Kidney tubule cell (primary cell): ENCODE measurements around the gene DYNLRB1.
"Not testable (repeated sequence)": the region's sequence is repeated elsewhere in the genome, so short reads cannot be mapped to it uniquely, and the experiment has no call there.

ENCODE experiments used
- DNase-seq: peaks from one replicate; pipeline ENCODE4 v3.0.0-alpha.2; 2018; ENCODE audit warnings: low spot score

The DYNLRB1 gene

DNA sequence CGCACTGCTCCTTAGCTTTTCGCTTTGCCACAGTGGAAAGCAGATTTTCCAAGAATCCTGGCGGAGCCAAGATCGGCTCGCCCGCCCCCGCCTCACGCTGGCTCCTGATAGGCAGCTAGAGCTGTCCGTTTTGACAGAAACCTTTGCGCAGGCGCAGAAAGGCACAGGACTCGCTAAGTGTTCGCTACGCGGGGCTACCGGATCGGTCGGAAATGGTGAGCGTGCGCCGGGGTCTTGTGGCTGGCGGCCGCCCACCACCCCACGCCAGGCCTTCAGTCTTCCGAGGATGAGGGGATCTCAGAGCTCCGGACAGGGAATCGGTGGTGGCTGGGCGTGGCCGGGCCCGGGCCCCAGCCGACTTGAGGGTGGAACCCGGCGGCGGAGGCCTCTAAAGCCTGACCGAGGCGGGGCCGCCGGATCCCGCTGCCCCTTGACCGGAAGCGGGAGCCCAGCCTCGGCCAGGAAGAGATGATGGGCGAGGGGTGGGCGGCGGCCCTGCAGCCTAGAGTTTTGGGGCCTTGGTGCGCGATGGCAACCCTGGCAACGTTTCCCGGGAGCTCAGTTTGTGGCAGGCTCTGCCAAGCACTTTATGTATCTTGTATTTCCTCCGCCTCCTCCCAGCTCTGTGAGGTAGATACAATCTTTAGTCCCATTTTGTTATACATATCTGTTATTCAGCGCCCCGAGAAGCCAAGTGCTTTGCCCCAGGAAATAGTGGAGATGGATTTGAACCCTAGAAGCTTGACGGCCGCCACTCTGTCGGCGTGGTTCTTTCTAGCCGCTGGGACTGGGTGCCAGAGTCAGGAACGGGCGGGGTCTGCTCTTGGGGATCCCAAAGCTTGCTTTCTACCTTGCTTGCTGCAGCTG is at the start of gene DYNLRB1:
Gene DYNLRB1, plus strand, starts transcription at position 176 of the 867 bp plus-strand sequence. Its CDS starts 37 bp downstream, at position 213.
- peak; percentile 96 for DNase-seq

DNA sequence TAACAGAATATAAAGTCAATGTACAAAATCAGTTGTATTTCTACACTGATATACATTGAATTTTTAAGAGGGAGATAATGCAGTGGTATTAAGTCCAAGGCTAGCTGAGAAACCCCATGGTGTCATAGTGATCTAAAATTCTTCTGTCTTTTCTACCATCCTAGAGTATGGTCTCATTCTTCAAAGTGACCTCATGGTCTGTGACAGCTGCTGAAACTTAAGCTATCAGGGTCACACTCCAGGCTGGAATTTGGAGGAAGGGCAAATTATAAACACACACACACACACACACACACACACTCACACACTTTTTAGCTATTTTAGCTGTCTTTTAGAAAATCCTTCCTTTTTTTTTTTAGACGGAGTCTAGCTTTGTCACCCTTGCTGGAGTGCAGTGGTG is 47.3 kb upstream of the DYNLRB1 start:
- DNase-seq = no peak

DNA sequence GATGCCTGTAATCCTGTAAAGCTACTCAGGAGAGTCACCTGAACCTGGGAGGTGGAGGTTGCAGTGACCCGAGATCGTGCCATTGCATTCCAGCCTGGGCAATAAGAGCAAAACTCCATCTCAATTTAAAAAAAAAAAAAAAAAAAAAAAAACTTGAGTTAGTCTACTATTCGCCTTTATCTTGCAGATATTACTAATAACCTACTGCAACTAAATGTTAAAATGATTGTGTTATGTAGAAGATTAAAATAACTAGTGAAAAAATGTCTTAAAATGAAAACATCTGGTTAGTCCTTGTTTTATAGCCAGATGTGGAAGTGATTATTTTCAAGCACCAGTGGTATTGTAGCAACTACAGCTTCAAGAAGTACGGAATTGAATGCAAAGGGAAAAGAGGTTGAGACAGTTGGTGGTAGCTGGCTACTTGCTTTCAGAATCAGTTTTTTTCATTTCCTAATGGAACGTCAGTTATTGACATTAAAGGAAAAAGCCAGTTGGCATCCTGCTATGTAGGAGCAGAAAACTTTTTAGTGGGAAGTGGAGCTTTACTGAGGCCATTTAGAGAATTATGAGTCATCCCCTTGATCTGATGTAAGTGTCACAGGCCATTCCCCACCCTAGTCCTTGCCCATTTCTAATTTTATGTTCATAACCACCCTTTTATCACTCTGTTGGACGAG is 43.8 kb upstream of the DYNLRB1 start:
- peak; percentile 27 for DNase-seq

DNA sequence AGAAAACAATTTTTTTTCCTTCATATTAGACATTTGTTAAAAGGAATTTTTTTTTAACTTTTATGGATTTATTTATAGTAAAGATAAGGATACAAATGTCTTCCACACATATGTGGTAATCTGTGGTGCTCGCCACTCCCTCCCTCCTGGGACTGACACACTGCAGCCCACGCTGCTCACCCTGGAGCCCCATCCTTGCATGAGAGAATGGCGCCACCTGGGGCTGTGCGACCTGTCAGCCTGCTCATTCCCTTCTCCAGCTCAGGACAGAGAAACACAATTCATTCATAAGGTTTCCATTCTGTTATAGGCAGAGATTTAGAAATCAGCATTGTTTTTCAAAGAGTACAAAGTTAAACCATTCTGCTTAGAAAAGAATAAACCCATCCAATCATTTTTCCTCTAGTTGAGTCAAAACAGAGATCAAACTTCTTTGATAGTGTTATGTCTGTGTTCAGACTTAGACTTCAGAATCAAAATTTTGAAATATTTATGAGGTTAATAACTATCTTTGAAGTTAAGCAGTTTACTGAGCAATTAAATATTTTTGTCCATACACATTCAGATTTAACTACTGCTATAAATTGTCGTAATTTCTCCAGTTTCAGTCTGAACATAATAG is 42.8 kb upstream of the DYNLRB1 start:
- DNase-seq = no peak

DNA sequence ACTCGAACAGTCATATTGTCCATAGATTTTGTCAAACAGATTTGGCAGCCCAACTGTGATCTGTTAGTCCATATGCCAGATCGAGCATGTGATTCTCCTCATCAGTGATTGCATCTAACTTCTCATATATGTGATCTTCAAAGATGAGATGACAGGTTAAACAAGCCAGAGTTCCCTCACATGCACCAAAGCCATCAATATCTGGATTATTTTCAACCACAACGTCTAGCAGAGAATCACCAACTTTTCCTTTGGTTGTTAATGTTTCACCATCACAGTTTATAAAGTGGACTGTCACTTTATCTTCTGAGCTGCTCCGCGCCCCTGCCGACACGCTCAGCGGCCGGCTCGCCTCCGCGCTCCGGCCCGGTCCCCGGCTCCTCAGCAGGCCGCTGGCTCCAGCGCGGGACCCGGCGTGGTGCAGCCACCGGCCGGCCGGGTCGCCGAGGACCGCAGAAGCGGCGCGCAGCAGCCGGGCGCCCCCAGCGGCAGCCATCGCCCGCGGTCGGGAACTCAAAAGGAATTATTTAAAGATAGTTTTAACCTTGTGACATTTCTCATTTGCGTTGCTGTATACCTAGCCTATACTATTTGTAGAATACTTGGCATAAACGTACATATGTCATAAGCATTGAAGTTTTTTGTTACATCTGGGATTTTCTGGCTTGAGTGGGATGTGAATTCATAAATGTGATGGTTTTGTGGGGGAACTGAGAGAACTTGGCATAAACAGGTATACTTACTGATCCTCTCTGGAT is 40.1 kb upstream of the DYNLRB1 start:
- DNase-seq = peak; percentile 50

DNA sequence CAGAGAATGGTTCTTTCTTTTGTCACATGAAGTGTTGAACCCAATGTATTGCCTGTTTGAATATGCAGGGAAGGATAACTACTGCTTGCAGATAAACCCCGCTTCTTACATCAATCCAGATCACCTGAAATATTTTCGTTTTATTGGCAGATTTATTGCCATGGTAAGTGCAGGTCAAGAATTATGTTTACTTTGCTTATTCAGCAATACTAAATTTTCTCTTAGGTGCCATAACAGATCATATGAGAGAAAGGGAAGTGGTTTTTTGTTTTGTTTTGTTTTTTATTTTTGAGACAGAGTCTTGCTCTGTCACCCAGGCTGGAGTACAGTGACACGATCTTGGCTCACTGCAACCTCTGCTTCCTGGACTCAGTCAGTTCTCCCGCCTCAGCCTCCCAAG is 36.6 kb upstream of the DYNLRB1 start:
- no peak for DNase-seq

DNA sequence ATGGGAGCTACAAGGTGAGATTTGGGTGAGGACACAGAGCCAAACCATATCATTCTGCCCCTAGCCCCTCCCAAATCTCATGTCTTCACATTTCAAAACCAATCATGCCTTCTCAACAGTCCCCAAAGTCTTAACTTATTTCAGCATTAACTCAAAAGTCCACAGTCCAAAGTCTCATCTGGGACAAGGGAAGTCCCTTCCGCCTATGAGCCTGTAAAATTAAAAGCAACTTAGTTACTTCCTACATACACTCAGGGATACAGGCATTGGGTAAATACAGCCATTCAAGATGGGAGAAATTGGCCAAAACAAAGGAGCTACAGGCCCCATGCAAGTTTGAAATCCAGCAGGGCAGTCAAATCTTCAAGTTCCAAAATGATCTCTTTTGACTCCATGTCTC is 34.1 kb upstream of the DYNLRB1 start:
- DNase-seq = not testable (repeated sequence)

DNA sequence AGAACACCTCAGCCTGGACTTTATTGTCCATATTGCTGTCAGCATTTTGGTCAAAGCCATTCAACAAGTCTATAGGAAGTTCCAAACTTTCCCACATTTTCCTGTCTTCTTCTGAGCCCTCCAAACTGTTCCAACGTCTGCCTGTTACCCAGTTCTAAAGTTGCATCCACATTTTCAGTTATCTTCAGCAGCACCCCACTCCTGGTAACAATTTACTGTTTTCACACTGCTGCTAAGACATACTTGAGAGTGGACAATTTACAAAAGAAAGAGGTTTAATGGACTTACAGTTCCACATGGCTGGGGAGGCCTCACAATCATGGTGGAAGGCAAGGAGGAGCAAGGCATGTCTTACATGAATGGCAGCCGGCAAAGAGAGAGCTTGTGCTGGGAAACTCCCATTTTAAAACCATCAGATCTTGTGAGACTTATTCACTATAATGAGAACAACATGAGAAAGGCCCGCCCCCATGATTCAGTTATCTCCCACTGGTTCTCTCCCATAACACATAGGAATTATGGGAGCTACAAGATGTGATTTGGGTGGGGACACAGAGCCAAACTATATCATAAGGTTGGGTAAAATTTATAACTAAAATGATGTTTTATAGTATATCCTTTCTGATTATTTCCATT is 32.5 kb upstream of the DYNLRB1 start:
- DNase-seq = not testable (repeated sequence)

DNA sequence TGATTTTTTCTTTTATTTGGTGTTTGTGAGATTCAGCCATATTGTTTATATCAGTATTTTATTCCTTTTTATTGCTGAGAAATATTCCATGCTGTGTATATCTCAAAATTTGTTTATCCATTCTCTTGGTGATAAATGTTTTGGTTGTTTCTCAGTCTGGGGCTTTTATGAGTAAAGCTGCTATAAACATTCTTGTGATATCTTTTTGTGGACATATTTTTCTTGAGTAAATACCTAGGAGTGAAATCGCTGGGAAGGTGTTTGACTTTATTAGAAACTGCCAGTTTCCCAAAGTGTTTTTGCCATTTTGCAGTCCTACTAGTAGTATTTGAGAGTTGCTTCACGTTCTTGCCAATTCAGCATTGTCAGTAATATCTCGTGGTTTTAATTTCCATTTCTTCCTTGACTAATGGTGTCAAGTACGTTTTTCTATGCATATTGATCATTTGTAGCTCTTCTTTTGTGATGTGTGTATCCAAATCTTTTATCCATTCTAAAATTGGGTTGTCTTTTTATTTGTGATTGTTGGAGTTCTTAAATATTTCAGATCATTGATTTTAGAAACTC is 31.1 kb upstream of the DYNLRB1 start:
- DNase-seq = no peak

DNA sequence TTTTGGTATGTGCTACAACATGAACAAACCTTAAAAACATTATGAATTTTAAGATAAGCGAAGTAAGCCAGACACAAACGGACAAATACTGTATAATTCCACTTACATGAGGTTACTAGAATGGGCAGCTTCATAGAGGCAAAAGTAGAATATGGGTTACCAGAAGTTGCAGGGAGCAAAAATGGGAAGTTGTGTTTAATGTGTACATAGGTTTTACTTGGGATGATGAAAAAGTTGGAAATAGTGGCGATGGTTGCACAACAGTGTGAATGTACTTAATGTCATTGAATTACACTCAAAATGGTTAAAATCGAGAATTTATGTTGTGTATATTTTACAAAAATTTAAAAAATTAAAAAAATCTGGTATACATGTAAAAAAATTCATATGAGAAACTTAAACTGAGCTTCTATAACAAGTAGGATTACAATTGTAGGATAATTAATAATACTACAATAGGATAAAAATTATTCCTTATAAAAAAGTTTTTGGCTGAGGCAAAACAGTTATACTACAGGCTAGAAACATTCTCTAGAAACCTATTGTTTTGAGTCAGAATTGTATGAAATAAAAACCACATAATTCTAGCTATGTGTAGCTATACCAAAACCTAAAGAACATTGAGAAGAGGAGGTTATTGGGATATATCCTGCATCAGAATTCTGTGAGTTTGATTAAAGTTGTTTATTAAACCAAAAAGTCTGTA is 24.8 kb upstream of the DYNLRB1 start:
- DNase-seq = no peak

DNA sequence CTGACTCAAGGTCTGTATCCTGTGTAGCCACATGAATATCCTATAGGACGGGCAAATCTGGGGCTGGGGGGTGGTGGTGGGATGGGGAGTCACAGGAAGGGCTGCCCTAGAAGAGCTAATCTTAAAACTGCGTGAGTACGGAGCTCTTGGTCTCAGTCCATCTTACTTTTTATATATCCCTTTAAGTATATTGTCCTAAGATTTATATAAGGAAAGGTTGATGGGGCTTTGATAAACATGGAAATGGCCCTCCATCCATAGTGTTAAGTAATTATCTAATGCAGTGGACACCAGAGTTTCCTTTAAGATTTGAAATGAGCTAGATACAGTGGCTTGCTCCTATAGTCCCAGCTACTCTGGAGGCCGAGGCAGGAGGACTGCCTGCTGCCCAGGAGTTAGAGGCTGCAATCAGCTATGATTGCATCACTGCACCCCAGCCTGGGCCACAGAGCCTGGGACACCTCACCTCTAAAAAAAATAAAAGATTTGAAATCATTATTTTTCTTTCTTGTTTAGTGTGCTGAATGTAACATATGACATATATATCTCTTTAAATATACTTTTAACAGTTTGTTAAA is 24.2 kb upstream of the DYNLRB1 start:
- no peak for DNase-seq

DNA sequence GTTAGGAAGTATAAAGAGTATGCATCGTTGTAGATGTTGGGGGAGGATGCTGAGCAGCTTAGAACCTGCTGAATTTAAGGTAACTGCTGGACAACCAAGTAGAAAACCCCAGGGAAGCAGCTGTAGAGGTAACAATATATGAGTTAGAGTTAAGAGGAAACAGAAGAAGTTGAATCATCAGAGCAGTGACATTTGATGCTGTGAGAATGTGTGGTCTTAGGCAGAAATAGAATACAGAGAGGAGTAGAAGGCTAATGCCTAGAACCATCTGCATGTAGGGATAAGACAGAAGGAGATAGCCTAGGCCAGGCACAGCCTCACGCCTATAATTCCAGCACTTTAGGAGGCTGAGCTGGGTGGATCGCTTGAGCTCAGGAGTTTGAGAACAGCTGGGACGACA is 22.6 kb upstream of the DYNLRB1 start:
- DNase-seq = no peak

DNA sequence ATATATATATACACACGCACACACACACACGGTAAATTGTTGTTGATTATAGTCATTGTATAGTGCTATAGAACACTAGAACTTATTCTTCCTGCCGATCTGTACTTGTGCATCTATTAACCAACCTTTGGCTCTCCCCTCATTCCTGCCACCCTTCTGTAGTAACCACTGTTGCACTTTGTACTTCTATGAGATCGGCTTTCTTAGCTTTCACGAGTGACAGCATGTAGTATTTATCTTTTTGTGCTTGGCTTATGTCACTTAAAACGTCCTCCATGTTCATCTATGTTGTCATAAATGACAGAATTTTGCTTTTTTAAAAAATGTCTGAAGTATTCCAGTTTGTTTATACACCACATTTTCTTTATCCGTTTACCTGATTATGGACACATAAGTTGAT is 20.9 kb upstream of the DYNLRB1 start:
- no peak for DNase-seq

DNA sequence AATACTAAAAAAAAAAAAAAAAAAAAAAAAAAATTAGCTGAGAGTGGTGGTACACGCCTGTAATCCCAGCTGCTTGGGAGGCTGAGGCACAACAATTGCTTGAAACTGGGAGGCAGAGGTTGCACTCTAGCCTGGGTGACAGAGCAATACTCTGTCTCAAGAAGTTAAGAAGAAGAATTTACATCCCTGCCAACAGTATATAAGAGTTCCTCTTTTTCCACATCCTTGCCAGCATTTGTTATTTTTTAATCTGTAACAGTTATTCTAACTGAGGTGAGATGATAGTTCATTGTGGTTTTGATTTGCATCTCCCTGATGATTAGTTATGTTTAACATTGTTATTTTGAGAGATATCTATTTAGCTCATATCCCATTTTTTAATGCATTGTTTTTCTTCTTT is 20.3 kb upstream of the DYNLRB1 start:
- DNase-seq = no peak

DNA sequence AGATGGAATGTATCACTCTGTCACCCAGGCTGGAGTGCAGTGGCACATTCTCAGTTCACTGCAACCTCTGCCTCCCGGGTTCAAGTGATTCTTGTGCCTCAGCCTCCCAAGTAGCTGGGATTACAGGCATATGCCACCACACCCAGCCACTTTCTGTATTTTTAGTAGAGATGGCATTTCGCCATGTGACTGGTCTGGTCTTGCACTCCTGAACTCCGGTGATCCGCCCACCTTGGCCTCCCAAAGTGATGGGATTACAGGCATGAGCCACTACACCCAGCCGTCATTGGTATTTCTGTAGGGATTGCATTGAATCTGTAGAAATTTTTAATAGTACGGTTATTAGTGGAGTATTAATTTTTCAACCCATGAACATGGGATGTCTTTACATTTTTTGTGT is 18.6 kb upstream of the DYNLRB1 start:
- DNase-seq = not testable (repeated sequence)

DNA sequence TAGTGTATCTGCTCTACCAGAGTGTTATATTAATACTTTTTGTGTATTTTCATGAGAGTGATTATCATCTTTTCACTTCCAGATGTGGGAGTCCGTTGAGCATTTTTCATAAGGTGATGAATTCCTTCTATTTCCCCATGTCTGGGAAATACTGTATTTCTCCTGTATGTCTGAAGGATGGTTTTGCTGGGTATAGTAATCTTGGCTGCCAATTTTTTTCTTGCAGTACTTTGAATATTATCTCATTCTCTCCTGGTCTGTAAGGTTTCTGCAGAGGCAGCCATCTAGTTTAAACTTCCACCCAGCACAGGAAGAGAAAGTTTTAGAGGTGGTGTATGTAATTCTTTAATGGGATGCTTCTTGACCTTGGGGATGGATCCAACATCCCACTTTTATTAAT is 15.4 kb upstream of the DYNLRB1 start:
- DNase-seq = no peak

DNA sequence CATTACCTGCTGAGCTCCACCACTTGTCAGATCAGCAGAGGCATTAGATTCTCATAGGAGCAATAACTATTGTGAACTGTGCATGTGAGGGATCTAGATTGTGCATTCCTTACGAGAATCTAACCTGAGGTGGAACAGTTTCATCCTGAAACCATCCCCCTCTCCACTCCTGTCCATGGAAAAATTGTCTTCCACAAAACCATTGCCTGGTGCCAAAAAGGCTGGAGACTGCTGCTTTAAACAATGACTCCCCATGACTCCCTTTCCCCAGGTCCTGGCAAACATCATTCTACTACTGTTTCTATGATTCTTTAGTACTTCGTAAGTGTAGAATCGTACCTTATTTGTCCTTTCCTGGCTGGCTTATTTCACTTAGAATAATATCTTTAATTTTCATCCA is 9.7 kb upstream of the DYNLRB1 start:
- DNase-seq = no peak

DNA sequence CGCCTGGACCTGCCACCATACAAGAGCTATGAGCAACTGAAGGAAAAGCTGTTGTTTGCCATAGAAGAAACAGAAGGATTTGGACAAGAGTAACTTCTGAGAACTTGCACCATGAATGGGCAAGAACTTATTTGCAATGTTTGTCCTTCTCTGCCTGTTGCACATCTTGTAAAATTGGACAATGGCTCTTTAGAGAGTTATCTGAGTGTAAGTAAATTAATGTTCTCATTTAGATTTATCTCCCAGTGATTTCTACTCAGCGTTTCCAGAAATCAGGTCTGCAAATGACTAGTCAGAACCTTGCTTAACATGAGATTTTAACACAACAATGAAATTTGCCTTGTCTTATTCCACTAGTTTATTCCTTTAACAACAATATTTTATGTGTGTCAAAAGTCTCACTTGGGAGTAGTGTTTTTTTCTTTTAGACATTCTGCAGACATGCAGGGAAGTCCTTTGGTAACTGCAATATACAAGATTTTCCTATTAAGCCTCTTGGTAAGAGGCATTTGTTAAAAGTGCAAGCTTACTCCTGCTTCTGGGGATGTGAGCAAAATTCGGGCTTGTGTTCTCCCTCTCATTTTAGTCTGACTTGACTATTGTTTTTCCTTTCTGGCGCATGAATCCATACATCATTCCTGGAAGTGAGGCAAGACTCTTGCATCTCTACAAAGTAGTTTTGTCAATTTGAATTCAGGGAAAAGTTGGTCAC is 8.4 kb upstream of the DYNLRB1 start:
- no peak for DNase-seq

DNA sequence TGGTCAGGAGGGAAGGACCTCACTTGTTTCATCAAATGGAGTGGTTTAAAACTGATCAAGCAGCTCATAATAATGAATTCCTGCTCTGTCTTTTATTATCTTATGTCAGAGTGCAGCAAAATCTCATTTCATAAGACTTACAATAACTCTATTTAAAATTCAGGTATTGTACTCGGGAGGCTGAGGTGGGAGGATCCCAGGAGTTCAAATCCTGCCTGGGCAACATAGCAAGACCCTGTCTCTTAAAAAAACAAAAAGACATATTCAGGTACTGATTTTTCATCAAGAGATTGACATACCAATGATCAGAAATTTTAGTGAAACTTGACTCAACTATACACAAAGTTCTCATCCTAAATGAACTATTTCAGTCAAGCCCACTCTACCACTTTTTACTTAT is 5.6 kb upstream of the DYNLRB1 start:
- DNase-seq = no peak

DNA sequence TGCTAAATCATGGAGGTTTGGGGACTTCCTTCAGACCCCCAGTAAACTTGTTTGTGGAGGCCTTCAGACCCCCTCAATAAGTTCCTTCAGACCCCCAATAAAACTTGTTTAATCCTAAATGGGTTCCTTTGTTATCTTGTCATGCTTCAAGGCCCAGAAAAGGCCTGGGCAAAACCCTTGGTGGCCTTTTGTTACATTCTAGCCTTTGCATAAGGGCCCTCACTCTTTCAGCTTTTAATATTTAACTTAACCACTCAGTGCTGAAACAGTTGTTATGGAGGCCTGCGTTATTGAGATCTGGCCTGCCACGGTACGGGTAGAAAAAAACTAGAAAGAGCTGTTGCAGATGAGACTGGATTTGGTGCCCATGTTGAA is 4.3 kb upstream of the DYNLRB1 start:
- peak; percentile 77 for DNase-seq
